Testis (tissue), 2 donors: Measurements from ENCODE around the gene MND1.

ENCODE experiments used
- CTCF ChIP-seq, 3 experiments: fragments of 450-650 bp in 2 of 3; fragments of 200-600 bp in 1 of 3; sonication (generic) in 1 of 3; IDR thresholded peaks; one replicate each; pipeline ENCODE4 v1.5.1; 2016 to 2019; ENCODE audit warnings: antibody characterized with exemption in 3 of 3, mild to moderate bottlenecking in 2 of 3, moderate library complexity in 1 of 3
- POLR2A ChIP-seq: fragments of 450-650 bp; IDR thresholded peaks from one replicate; pipeline ENCODE4 v1.6.1; 2017; ENCODE audit warnings: antibody characterized with exemption, mild to moderate bottlenecking, moderate library complexity

- TF ChIP-seq CTCF (IDR thresholded peaks at IDR 0.05): no peak
- no peak for TF ChIP-seq POLR2A
Observed at GRCh38 chr4:153401501-153401900, 57.0 kb downstream of the MND1 start.
